SK-N-SH treated with all-trans-retinoic acid at 6 μM for 48 hours (cell line): Measurements from ENCODE around the gene SCARF2.

Source experiments
- BACH2 ChIP-seq: fragments of 250-450 bp; sonication (Bioruptor Pico); IDR thresholded peaks from 2 replicates; pipeline ENCODE4 v1.9.0; 2021; ENCODE audit warnings: mild to moderate bottlenecking, borderline replicate concordance
- RARB ChIP-seq: fragments of 250-450 bp; sonication (Bioruptor Pico); IDR thresholded peaks from 2 replicates; pipeline ENCODE4 v1.8.0; 2021; ENCODE audit warnings: mild to moderate bottlenecking, moderate library complexity
- TOX ChIP-seq: fragments of 250-450 bp; sonication (Bioruptor Pico); IDR thresholded peaks from 2 replicates; pipeline ENCODE4 v1.8.0; 2021; ENCODE audit warnings: mild to moderate bottlenecking, moderate library complexity, borderline replicate concordance
- ZC3H10 ChIP-seq: fragments of 250-450 bp; sonication (Bioruptor Pico); IDR thresholded peaks from 2 replicates; pipeline ENCODE4 v1.5.1; 2021; ENCODE audit warnings: mild to moderate bottlenecking, moderate library complexity
- ZFP3 ChIP-seq: fragments of 250-450 bp; sonication (Bioruptor Pico); IDR thresholded peaks from 2 replicates; pipeline ENCODE4 v1.5.0; 2020; ENCODE audit warnings: mild to moderate bottlenecking, moderate library complexity
- TF ChIP-seq, protein P1 (sequence below): fragments of 250-450 bp; sonication (Bioruptor Pico); IDR thresholded peaks from 2 replicates; pipeline ENCODE4 v1.5.0; 2020; ENCODE audit warnings: mild to moderate bottlenecking, moderate library complexity
- TF ChIP-seq, protein P2 (sequence below): fragments of 250-450 bp; sonication (Bioruptor Pico); IDR thresholded peaks from 2 replicates; pipeline ENCODE4 v1.8.0; 2020; ENCODE audit warnings: mild to moderate bottlenecking, moderate library complexity, borderline replicate concordance

DNA sequence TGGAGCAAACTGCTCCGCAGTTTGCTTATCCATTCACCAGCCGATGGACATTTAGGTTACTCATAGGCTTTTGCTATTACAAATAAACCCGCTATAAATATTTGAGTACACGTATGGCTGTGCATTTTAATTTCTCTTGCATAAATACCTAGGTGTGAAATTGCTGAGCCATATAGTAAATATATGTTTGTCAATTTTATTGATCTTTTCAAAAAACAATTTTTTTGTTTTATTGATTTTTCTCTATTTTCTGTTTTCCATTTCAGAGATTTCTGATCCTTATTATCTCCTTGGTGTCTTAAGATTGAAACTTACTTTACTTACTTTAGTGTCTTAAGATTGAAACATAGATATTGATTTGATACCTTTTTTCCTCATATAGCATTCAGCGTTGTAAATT, 39.2 kb downstream of the SCARF2 start:
- TF ChIP-seq BACH2 (CRISPR knock-in tag) (no peak), ZFP3 (CRISPR knock-in tag) (no peak), TOX (CRISPR knock-in tag) (no peak), ZC3H10 (CRISPR knock-in tag) (no peak), RARB (CRISPR knock-in tag) (no peak)
- TF ChIP-seq, protein P1, sequence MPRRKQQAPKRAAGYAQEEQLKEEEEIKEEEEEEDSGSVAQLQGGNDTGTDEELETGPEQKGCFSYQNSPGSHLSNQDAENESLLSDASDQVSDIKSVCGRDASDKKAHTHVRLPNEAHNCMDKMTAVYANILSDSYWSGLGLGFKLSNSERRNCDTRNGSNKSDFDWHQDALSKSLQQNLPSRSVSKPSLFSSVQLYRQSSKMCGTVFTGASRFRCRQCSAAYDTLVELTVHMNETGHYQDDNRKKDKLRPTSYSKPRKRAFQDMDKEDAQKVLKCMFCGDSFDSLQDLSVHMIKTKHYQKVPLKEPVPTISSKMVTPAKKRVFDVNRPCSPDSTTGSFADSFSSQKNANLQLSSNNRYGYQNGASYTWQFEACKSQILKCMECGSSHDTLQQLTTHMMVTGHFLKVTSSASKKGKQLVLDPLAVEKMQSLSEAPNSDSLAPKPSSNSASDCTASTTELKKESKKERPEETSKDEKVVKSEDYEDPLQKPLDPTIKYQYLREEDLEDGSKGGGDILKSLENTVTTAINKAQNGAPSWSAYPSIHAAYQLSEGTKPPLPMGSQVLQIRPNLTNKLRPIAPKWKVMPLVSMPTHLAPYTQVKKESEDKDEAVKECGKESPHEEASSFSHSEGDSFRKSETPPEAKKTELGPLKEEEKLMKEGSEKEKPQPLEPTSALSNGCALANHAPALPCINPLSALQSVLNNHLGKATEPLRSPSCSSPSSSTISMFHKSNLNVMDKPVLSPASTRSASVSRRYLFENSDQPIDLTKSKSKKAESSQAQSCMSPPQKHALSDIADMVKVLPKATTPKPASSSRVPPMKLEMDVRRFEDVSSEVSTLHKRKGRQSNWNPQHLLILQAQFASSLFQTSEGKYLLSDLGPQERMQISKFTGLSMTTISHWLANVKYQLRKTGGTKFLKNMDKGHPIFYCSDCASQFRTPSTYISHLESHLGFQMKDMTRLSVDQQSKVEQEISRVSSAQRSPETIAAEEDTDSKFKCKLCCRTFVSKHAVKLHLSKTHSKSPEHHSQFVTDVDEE: no peak
- TF ChIP-seq, protein P2, sequence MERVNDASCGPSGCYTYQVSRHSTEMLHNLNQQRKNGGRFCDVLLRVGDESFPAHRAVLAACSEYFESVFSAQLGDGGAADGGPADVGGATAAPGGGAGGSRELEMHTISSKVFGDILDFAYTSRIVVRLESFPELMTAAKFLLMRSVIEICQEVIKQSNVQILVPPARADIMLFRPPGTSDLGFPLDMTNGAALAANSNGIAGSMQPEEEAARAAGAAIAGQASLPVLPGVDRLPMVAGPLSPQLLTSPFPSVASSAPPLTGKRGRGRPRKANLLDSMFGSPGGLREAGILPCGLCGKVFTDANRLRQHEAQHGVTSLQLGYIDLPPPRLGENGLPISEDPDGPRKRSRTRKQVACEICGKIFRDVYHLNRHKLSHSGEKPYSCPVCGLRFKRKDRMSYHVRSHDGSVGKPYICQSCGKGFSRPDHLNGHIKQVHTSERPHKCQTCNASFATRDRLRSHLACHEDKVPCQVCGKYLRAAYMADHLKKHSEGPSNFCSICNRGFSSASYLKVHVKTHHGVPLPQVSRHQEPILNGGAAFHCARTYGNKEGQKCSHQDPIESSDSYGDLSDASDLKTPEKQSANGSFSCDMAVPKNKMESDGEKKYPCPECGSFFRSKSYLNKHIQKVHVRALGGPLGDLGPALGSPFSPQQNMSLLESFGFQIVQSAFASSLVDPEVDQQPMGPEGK (CRISPR knock-in tag): no peak
